GM06990 (cell line): ENCODE results near the gene ZNF620.

Experiments
- DNase-seq: peaks from one replicate; pipeline ENCODE4 v3.0.0-alpha.2; 2011; ENCODE audit not compliant: insufficient read length; ENCODE audit errors: extremely low read depth
- H3K27me3 ChIP-seq: replicated peaks from 2 replicates; pipeline ENCODE4 v1.6.0; 2011; ENCODE audit warnings: low read length; ENCODE audit not compliant: control insufficient read depth, insufficient read depth
- H3K36me3 ChIP-seq: 2 replicates; pipeline ENCODE4 v1.5.1; 2011; ENCODE audit warnings: low read length; ENCODE audit not compliant: control insufficient read depth, insufficient read depth
- H3K4me3 ChIP-seq: replicated peaks from 2 replicates; pipeline ENCODE4 v1.5.1; 2011; ENCODE audit warnings: low read depth, mild to moderate bottlenecking, control low read depth, low read length
- TF ChIP-seq, protein P1 (sequence below): IDR thresholded peaks from 2 replicates; pipeline ENCODE4 v1.5.1; 2011; ENCODE audit warnings: low read length, control low read depth, mild to moderate bottlenecking, inconsistent platforms; ENCODE audit not compliant: insufficient read depth, poor library complexity, severe bottlenecking

ZNF620 gene

DNA sequence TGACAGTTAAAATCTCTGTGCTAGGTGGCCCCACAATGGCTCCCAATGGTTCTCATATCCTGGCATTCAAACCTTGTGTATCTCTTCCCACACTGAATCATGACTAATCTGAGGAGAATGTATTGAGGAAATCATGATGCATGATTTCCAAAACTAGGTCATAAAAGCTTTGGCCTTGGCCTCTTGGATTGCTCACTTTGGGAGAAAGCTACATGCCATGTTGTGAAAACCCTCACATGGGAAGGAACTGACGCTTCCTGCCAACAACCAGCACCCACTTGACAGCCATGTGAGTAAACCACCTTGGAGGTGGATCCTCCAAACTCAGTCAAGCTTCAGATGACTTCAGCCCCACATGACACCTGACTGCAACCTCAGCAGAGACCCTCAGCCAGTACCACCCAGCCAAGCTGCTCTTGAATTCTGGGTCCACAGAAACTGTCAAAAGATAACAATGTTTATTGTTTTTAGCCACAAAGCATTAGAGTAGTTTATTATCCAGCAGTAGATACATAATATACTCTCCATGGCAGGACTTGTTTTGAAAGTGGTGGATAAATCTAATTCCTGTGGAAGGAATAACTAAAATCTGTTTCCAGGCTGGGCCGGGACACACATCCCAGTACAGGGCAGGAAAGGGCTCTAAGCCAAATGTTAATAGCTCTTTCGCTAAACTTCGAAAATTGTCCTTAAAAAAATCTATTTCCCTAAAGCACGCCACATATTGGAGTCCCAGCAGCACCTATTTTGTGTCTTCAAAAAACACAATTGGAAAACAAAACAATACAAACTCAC is 1.0 kb upstream of the ZNF620 start:
- TF ChIP-seq, protein P1, sequence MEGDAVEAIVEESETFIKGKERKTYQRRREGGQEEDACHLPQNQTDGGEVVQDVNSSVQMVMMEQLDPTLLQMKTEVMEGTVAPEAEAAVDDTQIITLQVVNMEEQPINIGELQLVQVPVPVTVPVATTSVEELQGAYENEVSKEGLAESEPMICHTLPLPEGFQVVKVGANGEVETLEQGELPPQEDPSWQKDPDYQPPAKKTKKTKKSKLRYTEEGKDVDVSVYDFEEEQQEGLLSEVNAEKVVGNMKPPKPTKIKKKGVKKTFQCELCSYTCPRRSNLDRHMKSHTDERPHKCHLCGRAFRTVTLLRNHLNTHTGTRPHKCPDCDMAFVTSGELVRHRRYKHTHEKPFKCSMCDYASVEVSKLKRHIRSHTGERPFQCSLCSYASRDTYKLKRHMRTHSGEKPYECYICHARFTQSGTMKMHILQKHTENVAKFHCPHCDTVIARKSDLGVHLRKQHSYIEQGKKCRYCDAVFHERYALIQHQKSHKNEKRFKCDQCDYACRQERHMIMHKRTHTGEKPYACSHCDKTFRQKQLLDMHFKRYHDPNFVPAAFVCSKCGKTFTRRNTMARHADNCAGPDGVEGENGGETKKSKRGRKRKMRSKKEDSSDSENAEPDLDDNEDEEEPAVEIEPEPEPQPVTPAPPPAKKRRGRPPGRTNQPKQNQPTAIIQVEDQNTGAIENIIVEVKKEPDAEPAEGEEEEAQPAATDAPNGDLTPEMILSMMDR, result no peak
- DNase-seq, result no peak
- Histone ChIP-seq H3K27me3 (no peaks in the 10 kb centered on the region), H3K36me3 (no peaks in the 10 kb centered on the region), H3K4me3 (no peak overlapping the region)

DNA sequence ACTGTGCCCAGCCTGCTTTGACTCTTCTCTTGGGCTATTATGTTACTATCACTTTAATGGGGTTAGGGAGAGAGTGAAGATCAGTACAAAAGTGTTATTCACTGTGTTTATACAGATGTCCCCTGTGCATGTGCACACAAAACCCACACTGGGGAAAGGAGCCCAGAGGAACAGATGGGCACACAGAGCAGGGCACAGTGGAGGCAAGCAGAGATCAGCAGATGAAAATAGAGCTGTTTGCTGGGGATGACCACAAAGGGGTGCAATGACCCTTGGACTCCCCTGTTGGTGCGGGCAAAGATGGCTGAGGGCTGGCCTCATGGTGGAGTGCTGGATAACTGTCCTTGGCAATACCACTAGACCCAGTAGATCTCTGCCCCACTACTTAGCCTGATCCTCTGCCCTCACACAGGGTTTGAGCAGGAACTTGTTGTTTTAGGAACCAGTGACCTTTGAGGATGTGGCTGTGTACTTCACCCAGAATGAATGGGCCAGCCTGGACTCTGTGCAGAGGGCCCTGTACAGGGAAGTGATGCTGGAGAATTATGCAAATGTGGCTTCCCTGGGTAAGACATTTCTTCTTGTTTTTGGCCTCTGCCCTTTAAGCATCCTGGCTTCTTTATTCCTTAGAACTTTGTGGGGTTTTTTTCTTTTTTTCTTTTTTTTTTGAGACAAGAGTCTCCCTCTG is 5.3 kb downstream of the ZNF620 start:
- TF ChIP-seq, protein P1, result no peak
- H3K36me3 ChIP-seq, result no peaks in the 10 kb centered on the region; the same call in 1 of the 2 replicates

DNA sequence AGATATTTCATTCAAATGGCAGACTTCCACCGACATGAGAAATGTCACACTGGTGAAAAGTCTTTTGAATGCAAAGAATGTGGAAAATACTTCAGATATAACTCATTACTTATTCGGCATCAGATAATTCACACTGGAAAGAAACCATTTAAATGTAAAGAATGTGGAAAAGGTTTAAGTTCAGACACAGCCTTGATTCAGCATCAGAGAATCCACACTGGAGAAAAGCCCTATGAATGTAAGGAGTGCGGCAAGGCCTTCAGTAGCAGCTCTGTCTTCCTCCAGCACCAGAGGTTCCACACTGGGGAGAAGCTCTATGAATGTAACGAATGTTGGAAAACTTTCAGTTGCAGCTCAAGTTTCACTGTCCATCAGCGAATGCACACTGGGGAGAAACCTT is 10.4 kb downstream of the ZNF620 start:
- Histone ChIP-seq H3K27me3 (no peaks in the 10 kb centered on the region), H3K36me3 (peaks cover 1% of the 10 kb centered on the region), H3K4me3 (no peak overlapping the region)
- TF ChIP-seq, protein P1, result no peak
- DNase-seq, result no peak

More for the DNA sequence above, 5.3 kb downstream of the ZNF620 start:
- no peak overlapping the region for H3K4me3 ChIP-seq
- no peak for DNase-seq
- H3K27me3 ChIP-seq, result no peaks in the 10 kb centered on the region

DNA sequence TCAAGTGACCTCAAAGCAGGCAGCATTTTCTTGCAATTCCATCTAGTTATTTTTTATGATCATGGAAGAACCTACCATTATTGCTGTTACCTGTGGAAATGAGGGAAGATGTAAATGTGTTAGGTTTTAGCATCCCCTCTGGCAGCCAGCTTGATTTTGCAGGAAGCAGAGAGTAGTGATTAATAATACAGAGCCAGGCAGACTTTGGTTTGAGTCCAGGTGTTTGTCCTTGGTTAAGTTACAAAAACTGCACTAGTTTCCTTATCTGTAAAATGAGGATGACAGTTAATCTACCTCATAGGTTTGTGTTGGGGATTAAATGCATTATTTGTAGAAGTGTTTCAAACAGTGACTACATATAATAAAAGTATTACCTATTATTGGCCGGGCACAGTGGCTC is 12.2 kb downstream of the ZNF620 start:
- peaks cover 1% of the 10 kb centered on the region for H3K36me3 ChIP-seq
- TF ChIP-seq, protein P1, result no peak
- no peak overlapping the region for H3K4me3 ChIP-seq
- no peak for DNase-seq
- no peaks in the 10 kb centered on the region for H3K27me3 ChIP-seq

DNA sequence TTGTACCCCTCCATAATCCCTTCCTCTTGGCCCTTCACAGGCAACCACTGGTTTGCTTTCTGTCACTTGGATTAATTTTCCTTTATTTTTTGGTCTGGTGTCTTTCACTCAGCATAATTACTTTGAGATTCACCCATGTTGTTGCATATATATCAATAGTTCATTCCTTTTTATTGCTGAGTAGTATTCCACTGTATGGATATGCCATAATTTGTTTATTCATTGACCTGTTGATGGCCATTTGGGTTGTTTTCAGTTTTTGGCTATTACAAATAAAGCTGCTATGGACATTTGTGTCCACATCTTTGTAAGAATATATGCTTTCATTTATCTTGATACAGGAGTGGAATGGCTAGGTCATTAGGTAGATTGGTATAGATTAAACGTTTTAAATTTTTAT is 13.0 kb downstream of the ZNF620 start:
- Histone ChIP-seq H3K36me3 (peaks cover 1% of the 10 kb centered on the region), H3K27me3 (no peaks in the 10 kb centered on the region), H3K4me3 (no peak overlapping the region)
- no peak for DNase-seq
- TF ChIP-seq, protein P1, result no peak
